Tibial nerve (tissue), 4 donors: ENCODE results near the gene ZFYVE16. TPM values are rescaled to one million over a fixed set of nuclear protein-coding genes. Genes with fewer than 3 reads are reported as not detected.
"Not testable (repeated sequence)": the region's sequence is repeated elsewhere in the genome, so short reads cannot be mapped to it uniquely, and the experiment has no call there.

ENCODE experiments used
- DNase-seq, 2 donors: peaks; one replicate each; pipeline ENCODE4 v3.0.0-alpha.2; 2019; ENCODE audit warnings: low spot score in 2 of 2
- H3K27ac ChIP-seq, 4 donors: fragments of 200-600 bp; sonication (generic) in 3 of 4; one replicate each; pipeline ENCODE4 v1.5.1; 2017 to 2019; ENCODE audit warnings: mild to moderate bottlenecking in 1 of 4
- H3K27me3 ChIP-seq, 2 donors: fragments of 200-600 bp; sonication (generic) in 1 of 2; one replicate each; pipeline versions ENCODE4 v1.5.1 to v1.6.0; 2017 to 2019
- H3K36me3 ChIP-seq, 3 donors: fragments of 200-600 bp; sonication (generic); one replicate each; pipeline ENCODE4 v1.5.1; 2018 to 2019
- H3K4me1 ChIP-seq, 4 donors: fragments of 200-600 bp; sonication (generic) in 3 of 4; one replicate each; pipeline ENCODE4 v1.5.1; 2017 to 2019
- H3K4me3 ChIP-seq, 4 donors: fragments of 200-600 bp; sonication (generic) in 3 of 4; one replicate each; pipeline ENCODE4 v1.5.1; 2017 to 2019; ENCODE audit warnings: mild to moderate bottlenecking in 1 of 4, moderate library complexity in 1 of 4
- H3K9me3 ChIP-seq, 4 donors: fragments of 200-600 bp; sonication (generic) in 3 of 4; one replicate each; pipeline ENCODE4 v1.5.1; 2017 to 2019
- EP300 ChIP-seq, 2 donors: sonication (generic); formaldehyde crosslinking; IDR thresholded peaks; one replicate each; pipeline ENCODE4 v1.6.1; 2017; ENCODE audit warnings: antibody characterized with exemption in 2 of 2, mild to moderate bottlenecking in 1 of 2
- POLR2A ChIP-seq, 2 donors: fragments of 450-650 bp; IDR thresholded peaks; one replicate each; pipeline ENCODE4 v1.6.1; 2017; ENCODE audit warnings: antibody characterized with exemption in 2 of 2, mild to moderate bottlenecking in 2 of 2, moderate library complexity in 2 of 2
- WGBS, 2 donors: methylation state at CpG; one replicate each; pipeline ENCODE4 v1.1.5; 2018; 5-methylcytosine and 5-hydroxymethylcytosine counted together
- total RNA-seq, 4 donors: library from RNA; depleted of rRNA; stranded (reverse); fragments of >200 nt; gene quantifications; one replicate each; pipeline ENCODE4 v1.1.0, GENCODE V29; 2016
- TF ChIP-seq, protein P1 (sequence below), 5 experiments: fragments of 200-600 bp in 3 of 5; fragments of 450-650 bp in 2 of 5; sonication (generic) in 3 of 5; IDR thresholded peaks; one replicate each; pipeline ENCODE4 v1.5.1; 2016 to 2019; ENCODE audit warnings: antibody characterized with exemption in 5 of 5, mild to moderate bottlenecking in 3 of 5, moderate library complexity in 2 of 5

ZFYVE16 gene
- total RNA-seq, 4 donors from 2014 or later = 30.2 to 43.2 (median 36.6) TPM

DNA sequence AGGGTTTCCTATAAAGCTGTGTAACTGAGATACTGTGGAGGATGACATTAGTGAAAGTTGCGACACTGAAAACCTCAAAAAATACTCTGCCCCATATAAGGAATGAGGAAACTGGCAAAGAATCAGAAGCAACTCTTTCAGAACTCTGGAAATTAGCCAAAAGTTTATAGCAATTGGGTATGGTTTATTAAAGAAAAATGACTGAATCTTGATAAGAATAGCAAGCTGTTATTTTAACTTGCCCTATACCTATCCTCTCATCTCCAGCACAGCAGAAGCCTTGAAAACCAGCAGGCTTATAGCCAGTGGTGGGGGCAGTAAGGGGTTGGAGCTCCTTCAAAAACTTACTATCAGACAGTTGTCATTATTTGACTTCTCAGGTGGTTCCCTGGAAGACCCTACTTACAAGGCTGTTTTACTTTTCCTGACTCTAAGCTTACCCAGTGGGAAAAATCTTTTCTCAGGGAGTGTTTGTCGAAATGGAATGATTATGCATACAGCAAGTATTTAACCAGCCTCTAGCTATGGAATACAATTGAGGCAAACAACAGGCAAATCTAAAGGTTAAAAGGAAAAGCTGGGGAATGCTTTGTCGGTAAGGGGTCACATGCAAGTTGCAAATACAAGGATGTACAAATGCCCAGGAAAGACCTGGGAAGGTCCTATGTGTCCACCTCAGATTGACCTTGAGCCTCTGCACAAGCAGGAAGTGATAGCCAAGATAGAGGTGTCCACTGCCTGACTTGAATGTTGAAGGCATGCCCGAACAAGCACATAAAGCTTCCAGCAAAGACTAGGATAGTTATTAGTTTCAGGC lies 59.0 kb downstream of the ZFYVE16 start:
- TF ChIP-seq EP300 (IDR thresholded peaks at IDR 0.05) = no peak
- TF ChIP-seq, protein P1, sequence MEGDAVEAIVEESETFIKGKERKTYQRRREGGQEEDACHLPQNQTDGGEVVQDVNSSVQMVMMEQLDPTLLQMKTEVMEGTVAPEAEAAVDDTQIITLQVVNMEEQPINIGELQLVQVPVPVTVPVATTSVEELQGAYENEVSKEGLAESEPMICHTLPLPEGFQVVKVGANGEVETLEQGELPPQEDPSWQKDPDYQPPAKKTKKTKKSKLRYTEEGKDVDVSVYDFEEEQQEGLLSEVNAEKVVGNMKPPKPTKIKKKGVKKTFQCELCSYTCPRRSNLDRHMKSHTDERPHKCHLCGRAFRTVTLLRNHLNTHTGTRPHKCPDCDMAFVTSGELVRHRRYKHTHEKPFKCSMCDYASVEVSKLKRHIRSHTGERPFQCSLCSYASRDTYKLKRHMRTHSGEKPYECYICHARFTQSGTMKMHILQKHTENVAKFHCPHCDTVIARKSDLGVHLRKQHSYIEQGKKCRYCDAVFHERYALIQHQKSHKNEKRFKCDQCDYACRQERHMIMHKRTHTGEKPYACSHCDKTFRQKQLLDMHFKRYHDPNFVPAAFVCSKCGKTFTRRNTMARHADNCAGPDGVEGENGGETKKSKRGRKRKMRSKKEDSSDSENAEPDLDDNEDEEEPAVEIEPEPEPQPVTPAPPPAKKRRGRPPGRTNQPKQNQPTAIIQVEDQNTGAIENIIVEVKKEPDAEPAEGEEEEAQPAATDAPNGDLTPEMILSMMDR (IDR thresholded peaks at IDR 0.05) = no peak
- TF ChIP-seq POLR2A (IDR thresholded peaks at IDR 0.05) = no peak
- Histone ChIP-seq H3K4me1 (no peaks in the 10 kb centered on the region), H3K36me3 (peaks cover 0 to 96% (median 0%) of the 10 kb centered on the region in 3 donors), H3K27me3 (no peaks in the 10 kb centered on the region), H3K9me3 (peaks cover 0 to 36% (median 5%) of the 10 kb centered on the region in 4 donors), H3K4me3 (no peak overlapping the region), H3K27ac (no peak overlapping the region)
- DNase-seq = no peak
- 66 to 74% methylated on average over 4 of the region's 4 CpGs for WGBS, 2 donors

DNA sequence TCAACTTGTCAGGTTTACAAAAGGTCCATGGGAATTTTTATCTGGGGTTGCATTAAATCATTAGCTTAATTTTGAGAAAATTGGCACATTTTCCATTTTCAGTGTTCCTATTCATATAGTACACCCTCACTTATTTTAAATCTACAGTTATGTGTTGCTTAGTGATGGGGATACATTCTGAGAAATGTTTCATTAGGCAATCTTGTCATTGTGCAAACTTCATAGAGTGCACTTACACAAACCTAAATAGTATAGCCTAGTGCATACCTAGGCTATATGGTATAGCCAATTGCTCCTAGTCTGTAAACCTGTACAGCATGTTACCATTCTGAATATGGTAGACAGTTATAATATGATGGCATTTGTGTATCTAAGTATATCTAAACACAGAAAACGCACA lies 60.3 kb downstream of the ZFYVE16 start:
- H3K4me1 ChIP-seq = no peaks in the 10 kb centered on the region
- no peak overlapping the region for H3K4me3 ChIP-seq
- no peak for TF ChIP-seq EP300 (IDR thresholded peaks at IDR 0.05)
- TF ChIP-seq POLR2A (IDR thresholded peaks at IDR 0.05) = no peak
- TF ChIP-seq, protein P1 (IDR thresholded peaks at IDR 0.05) = no peak
- H3K27ac ChIP-seq = no peak overlapping the region
- peaks cover 0 to 30% (median 5%) of the 10 kb centered on the region in 4 donors for H3K9me3 ChIP-seq
- H3K27me3 ChIP-seq = no peaks in the 10 kb centered on the region
- peaks cover 0 to 96% (median 0%) of the 10 kb centered on the region in 3 donors for H3K36me3 ChIP-seq
- DNase-seq = no peak
- WGBS, 2 donors = 91 to 98% methylated on average over 1 of the region's 1 CpG

DNA sequence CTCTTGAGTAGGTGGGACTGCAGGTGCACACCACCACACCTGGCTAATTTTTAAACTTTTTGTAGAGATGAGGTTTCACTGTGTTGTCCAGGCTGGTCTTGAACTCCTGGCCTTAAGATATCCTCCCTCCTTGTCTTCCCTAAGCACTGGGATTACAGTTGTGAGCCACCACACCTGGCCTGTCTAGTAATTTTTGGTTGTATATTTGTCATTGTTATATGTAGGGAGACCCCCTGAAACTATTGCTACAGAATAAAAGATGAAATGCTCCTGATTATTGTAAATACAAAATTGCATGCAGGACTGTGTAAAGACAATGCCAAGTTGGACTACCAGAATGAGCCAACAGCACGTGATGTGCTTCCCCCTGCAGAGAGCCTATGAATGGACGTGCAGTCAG lies 62.8 kb downstream of the ZFYVE16 start:
- Histone ChIP-seq H3K36me3 (peaks cover 0 to 96% (median 3%) of the 10 kb centered on the region in 3 donors), H3K9me3 (peaks cover 0 to 12% (median 3%) of the 10 kb centered on the region in 4 donors)
- 100% methylated on average over 2 of the region's 2 CpGs for WGBS, 2 donors
- not testable (repeated sequence) for H3K4me1 ChIP-seq, H3K27ac ChIP-seq, DNase-seq, H3K27me3 ChIP-seq, H3K4me3 ChIP-seq

DNA sequence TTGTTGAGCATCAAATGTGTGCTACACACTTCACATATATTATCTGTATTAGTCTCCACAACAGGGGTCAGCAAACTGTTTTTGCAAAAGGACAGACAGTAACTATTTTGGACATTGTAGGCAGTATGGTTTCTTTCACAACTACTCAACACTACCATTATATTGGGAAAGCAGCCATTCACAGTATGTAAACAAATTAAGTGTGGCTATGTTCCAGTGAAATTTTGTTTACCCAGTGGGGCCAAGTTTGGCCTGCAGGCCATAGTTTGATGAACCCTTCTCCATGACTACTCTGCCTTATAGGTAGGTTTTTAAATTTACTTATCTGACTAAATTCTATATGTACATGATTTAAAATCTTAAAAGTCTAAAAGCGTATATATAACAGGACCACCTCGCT lies 67.1 kb downstream of the ZFYVE16 start:
- Histone ChIP-seq H3K27ac (no peak overlapping the region), H3K9me3 (peaks cover 0 to 8% (median 3%) of the 10 kb centered on the region in 4 donors), H3K36me3 (peaks cover 0 to 91% (median 3%) of the 10 kb centered on the region in 3 donors), H3K27me3 (no peaks in the 10 kb centered on the region), H3K4me3 (no peak overlapping the region), H3K4me1 (no peaks in the 10 kb centered on the region)
- no peak for DNase-seq
- TF ChIP-seq, protein P1 (IDR thresholded peaks at IDR 0.05) = no peak
- 97% methylated on average over 2 of the region's 2 CpGs for WGBS, 2 donors

DNA sequence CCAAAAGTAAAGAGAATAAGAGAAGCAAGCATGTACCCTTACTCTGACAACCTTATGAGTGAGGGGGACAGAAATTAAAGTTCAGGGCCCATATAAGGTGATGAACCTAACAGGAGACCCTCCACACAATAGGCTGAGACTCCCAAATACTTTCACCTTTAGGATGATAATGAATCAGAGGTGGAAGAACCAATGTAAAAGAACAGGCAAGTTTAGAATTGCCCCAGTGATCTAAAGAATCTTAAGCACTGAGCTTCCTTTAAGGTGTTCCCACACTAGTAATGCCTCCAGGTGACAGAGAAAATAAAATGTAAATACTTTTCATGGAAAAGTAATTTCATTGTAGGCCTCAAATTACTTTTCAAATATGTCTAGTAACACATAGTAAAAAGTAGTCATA lies 71.8 kb downstream of the ZFYVE16 start:
- H3K9me3 ChIP-seq = peaks cover 0 to 35% (median 11%) of the 10 kb centered on the region in 4 donors
- TF ChIP-seq, protein P1 (IDR thresholded peaks at IDR 0.05) = no peak
- TF ChIP-seq EP300 (IDR thresholded peaks at IDR 0.05) (no peak), POLR2A (IDR thresholded peaks at IDR 0.05) (no peak)
- H3K36me3 ChIP-seq = peaks cover 0 to 89% (median 0%) of the 10 kb centered on the region in 3 donors
- no peak overlapping the region for H3K27ac ChIP-seq
- DNase-seq = no peak
- H3K4me1 ChIP-seq = no peaks in the 10 kb centered on the region
- no peak overlapping the region for H3K4me3 ChIP-seq
- H3K27me3 ChIP-seq = no peaks in the 10 kb centered on the region
